ENCODE data around the gene KLK4. TPM values are rescaled to one million over a fixed set of nuclear protein-coding genes. Genes with fewer than 3 reads are reported as not detected.

Gene KLK4
- total and polyA plus RNA-seq, 12 donors: not detected

DNA sequence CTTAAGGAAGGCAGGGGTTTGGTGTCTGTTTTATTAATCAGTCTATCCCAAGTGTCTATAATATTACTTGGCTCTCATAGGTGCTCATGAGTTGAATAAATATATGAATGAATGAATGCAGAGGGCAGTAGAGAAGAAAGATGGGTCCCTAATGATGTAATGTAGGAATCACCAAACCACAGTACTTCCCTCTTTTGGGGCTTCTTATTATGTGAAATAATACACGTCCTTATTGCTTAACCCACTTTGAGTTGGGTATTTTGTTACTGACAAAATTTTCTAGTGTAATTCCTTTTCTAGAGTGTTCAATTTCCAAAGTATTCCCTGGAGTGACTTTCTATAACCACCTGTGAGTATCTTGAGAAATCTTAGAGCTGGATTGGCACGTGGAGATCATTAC lies 28.4 kb upstream of the KLK4 start:
- DNase-seq: no peak
- no peak overlapping the region for H3K27ac ChIP-seq
- 73 to 78% methylated on average over 2 of the region's 2 CpGs for WGBS, 2 donors
- H3K4me3 ChIP-seq: no peak overlapping the region
- intact Hi-C loops (cut with DNase I): loop anchor here in 5 of 10 donors (10.0 kb wide), 3 partner anchors 65 to 155 kb away; partner anchors contain the start of genes KLK10 (in 1 of the 5) and KLK8 (in 1 of the 5)
- ATAC-seq: no peak
- no peaks in the 10 kb centered on the region for H3K36me3 ChIP-seq
- H3K4me1 ChIP-seq: no peaks in the 10 kb centered on the region
- TF ChIP-seq, protein P1, sequence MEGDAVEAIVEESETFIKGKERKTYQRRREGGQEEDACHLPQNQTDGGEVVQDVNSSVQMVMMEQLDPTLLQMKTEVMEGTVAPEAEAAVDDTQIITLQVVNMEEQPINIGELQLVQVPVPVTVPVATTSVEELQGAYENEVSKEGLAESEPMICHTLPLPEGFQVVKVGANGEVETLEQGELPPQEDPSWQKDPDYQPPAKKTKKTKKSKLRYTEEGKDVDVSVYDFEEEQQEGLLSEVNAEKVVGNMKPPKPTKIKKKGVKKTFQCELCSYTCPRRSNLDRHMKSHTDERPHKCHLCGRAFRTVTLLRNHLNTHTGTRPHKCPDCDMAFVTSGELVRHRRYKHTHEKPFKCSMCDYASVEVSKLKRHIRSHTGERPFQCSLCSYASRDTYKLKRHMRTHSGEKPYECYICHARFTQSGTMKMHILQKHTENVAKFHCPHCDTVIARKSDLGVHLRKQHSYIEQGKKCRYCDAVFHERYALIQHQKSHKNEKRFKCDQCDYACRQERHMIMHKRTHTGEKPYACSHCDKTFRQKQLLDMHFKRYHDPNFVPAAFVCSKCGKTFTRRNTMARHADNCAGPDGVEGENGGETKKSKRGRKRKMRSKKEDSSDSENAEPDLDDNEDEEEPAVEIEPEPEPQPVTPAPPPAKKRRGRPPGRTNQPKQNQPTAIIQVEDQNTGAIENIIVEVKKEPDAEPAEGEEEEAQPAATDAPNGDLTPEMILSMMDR (IDR thresholded peaks at IDR 0.05): no peak
- peaks cover 0 to 36% (median 20%) of the 10 kb centered on the region in 7 donors for H3K27me3 ChIP-seq
- peaks cover 0 to 21% (median 0%) of the 10 kb centered on the region in 11 donors for H3K9me3 ChIP-seq

DNA sequence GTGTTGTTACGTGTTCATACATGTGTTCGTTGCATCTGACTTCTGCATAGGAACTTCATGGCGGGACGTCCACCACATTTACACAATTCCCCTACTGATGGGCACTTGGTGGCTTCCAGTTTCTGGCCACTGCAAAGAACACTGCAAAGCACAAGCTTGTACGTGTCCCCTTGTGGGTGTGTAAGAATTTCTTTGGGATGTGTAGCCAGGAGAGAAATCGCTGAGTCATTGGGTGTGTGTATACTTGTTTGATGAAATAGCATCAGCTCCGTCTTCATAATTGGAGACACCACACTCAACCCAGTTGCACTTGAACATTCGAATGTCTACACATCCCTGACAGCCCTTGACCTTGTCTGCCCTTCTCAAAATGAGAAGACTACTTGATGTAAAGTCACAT lies 22.4 kb upstream of the KLK4 start:
- TF ChIP-seq, protein P1 (IDR thresholded peaks at IDR 0.05): no peak
- no peaks in the 10 kb centered on the region for H3K4me1 ChIP-seq
- intact Hi-C loops (cut with DNase I): loop anchor here in 7 of 10 donors (5.0 to 10.0 kb wide), 7 partner anchors 71 to 239 kb away; partner anchors contain the start of genes KLK10 (in 1 of the 7) and KLK8 (in 1 of the 7)
- no peaks in the 10 kb centered on the region for H3K9me3 ChIP-seq
- no peak overlapping the region for H3K27ac ChIP-seq
- H3K36me3 ChIP-seq: no peaks in the 10 kb centered on the region
- no peak for ATAC-seq
- no peak for DNase-seq
- no peak overlapping the region for H3K4me3 ChIP-seq
- 78% methylated on average over 8 of the region's 8 CpGs for WGBS, 2 donors
- peaks cover 0 to 70% (median 39%) of the 10 kb centered on the region in 7 donors for H3K27me3 ChIP-seq

DNA sequence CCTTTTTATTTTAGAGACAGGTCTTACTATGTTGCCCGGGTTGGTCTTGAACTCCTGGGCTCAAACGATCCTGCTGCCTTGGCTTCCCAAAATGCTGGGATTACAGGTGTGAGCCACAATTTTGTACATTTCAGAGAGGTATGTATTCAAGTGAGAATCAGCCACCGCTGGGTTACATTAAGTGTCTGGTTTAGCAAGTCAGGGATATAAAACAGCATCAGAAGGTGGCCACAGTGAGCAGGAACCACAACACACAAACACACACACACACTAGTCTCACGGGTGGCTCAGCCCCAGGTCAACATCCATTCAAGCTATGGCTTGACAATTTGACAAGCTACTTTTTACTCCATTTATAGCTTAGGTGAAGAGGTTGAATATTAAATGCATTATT lies 21.5 kb upstream of the KLK4 start:
- 61 to 71% methylated on average over 4 of the region's 4 CpGs for WGBS, 2 donors
- intact Hi-C loops (cut with DNase I): loop anchor here in 7 of 10 donors (5.0 to 10.0 kb wide), 7 partner anchors 72 to 240 kb away; partner anchors contain the start of genes KLK10 (in 1 of the 7) and KLK8 (in 1 of the 7)
- H3K4me3 ChIP-seq: no peak overlapping the region
- TF ChIP-seq, protein P1 (IDR thresholded peaks at IDR 0.05): no peak
- H3K4me1 ChIP-seq: no peaks in the 10 kb centered on the region
- H3K27ac ChIP-seq: no peak overlapping the region
- no peaks in the 10 kb centered on the region for H3K36me3 ChIP-seq
- H3K27me3 ChIP-seq: peaks cover 0 to 71% (median 41%) of the 10 kb centered on the region in 7 donors
- DNase-seq (no peak), ATAC-seq (no peak)
- H3K9me3 ChIP-seq: no peaks in the 10 kb centered on the region

DNA sequence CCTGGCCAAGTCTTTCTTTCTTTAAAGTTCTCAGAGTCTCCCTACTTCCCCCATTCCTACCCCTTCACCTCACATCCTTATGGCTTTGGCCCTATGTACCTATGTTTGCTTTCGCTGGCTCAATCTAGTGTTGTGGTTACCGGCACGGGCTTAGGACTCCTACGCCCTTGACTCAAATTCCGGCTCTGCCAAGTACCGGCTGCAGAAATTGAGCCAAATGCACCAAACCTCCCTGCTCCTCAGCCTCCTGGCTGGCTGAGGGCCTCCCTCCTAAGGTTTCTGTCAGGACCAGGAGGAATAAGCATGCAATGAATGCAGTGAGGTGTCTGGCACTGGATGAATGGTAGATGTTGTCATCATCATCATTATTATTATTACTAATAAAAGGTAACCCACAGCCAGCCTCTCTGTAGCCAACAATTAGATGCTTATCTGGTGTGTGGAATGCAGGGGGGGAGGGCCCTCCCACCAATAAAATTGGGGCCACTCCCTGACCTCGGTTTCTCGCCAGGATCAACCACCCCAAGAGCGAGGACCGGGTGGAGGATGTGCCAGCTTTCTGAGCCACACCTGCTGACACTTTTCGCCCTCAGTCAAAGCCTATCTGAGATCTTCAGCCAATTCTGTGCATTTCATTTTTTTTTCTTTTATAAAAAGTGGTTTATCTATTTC lies 21.0 kb upstream of the KLK4 start:
- WGBS, 2 donors: 80 to 87% methylated on average over 11 of the region's 11 CpGs
- Histone ChIP-seq H3K27ac (no peak overlapping the region), H3K4me3 (no peak overlapping the region), H3K4me1 (no peaks in the 10 kb centered on the region), H3K36me3 (no peaks in the 10 kb centered on the region), H3K9me3 (no peaks in the 10 kb centered on the region), H3K27me3 (peaks cover 0 to 73% (median 45%) of the 10 kb centered on the region in 7 donors)
- ATAC-seq: no peak
- TF ChIP-seq, protein P1 (IDR thresholded peaks at IDR 0.05): no peak
- intact Hi-C loops (cut with DNase I): loop anchor here in 7 of 10 donors (5.0 to 10.0 kb wide), 7 partner anchors 73 to 240 kb away; partner anchors contain the start of genes KLK10 (in 1 of the 7) and KLK8 (in 1 of the 7)
- no peak for DNase-seq
